HPDE6-E6E7 (cell line): ENCODE data around the gene SYNM.
"Not testable (repeated sequence)": the region's sequence is repeated elsewhere in the genome, so short reads cannot be mapped to it uniquely, and the experiment has no call there.

Source experiments
- DNase-seq: peaks from one replicate; pipeline ENCODE4 v3.0.0; 2011; ENCODE audit warnings: missing footprints; ENCODE audit errors: extremely low spot score

SYNM gene

DNA sequence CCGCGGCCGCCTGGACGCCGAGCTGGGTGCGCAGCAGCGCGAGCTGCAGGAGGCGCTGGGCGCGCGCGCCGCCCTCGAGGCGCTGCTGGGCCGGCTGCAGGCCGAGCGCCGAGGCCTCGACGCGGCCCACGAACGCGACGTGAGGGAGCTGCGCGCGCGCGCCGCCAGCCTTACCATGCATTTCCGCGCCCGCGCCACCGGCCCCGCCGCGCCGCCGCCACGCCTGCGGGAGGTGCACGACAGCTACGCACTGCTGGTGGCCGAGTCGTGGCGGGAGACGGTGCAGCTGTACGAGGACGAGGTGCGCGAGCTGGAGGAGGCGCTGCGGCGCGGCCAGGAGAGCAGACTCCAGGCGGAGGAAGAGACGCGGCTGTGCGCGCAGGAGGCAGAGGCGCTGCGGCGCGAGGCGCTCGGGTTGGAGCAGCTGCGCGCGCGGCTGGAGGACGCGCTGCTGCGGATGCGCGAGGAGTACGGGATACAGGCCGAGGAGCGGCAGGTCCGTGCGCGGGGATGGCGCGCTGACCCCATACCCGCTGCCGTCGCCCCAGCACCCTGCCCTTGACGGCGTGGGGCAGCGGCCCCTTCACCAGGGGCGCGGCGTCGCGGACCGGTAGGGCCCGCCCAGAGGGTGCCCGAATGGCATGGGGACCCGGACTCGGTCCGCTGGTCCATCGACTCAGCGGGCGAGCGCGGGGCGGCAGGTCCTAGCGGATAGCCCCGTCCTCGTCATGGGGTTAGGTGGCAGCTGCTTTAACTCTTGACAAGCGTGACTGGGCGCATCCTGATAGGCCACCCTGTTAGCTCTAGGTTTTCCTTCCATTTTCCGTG, 848 bp downstream of the SYNM start:
- peak; percentile 33 for DNase-seq

DNA sequence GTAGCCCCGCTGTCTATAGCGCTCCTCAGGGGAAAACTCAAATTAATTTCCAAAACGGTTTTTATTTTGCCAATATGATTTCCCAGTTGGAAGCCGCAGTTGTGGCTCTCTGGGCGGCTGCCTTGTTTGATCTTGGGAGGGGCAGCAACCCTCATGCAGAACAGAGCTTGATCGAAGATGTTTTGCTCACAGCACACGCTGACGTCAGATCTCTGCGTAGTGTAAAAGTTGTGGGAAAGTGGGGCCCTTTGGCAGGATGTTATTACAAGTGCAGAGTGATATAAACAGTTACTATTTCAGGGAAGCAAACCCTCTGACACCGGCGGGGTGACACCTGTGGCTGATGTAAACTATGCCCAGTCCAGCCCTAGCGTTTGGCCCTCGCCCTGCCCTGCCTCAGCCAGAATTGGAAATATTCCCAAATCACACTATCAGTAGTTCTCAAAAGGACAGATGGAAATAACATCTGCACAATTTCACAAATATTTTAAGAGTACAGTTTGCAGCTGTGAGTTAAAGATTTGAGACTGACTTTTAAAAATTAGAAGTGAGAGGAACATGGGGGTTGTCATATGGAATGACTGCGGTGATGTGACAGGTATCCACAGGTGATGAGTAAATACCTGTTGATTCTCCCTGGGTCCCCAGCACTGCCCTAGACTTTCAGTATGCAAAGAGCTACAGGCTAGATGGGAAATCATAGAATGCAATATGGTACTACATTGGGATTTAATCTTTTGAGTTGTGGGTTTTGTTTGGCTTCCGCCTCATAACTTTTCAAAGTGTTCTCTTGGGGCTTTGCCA, 1.7 kb downstream of the SYNM start:
- no peak for DNase-seq

DNA sequence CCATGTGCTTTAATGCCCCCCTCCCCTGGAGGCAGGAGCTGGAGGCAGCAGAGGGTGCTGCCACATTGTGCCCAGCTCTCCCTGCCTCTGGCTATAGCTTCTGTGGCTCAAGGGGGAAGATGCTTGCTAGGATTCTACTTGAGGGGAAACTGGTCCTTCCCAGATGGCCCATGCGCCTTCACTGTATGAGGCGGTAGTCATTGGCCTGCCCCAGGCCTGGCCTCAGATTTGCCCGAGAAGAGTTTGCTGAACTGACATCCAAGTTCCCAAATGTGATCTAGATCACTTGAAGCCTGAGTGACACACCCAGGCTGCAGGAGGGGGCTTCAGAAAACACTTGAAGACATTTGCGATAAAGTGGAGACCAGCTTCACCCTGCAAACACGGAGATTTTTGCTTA, 4.1 kb downstream of the SYNM start:
- DNase-seq: no peak

GRCh38 chr15:99109555-99110021, 4.7 kb downstream of the SYNM start:
- no peak for DNase-seq

DNA sequence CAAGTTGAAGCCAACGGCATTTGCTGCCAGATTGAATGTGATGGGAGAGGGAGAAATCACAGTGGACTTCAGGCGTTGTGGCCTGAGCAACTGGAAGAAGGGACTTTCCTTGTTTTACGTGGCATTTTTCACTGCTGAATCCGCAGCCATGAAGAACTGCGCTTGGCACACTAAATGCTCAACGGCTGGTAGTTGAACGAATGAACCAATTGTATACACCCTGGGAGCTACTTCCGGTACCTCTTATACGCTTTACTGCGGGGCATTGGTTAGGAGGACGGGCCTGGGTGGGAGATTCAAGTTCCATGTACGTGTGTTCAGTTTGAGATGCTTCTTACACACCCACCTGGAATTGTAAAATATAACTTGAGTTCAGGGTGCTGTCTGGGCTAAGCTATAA, 5.2 kb downstream of the SYNM start:
- DNase-seq: no peak

DNA sequence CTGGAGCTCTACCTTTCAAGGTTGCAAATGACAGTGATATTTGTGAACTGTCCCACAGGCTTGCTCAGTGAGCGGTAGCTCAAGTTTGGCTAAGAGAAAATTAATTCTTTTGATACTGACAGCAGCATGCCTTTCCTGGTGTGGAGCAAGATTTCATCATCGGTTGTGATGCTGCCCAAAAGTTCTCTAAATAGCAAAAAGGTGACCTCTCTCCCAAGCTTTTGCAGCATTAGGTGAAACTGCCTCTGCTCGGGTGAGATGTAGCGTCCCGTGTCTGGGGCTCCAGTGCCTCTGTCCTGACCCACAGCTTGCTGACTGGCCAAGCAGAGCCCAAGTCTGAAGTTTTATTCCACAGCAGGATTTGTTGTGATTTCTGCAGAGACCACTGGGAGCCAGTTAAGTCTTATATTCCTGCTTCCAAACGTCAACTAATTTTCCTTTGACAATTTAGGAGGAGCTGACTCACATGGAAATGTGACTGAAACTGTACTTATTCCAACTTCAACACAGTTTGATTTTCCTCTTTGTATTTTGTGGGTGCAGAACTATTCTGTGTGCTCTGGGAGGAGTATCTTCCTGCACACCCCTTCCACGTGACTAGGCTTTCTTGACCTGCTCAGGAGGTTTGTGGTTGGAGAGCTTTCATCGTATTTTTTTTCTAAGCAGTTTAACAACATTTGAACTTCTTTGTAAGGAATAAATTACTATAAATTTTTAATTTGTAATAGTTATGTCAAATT, 5.9 kb downstream of the SYNM start:
- no peak for DNase-seq

GRCh38 chr15:99111641-99112040, 6.8 kb downstream of the SYNM start:
- DNase-seq: not testable (repeated sequence)

DNA sequence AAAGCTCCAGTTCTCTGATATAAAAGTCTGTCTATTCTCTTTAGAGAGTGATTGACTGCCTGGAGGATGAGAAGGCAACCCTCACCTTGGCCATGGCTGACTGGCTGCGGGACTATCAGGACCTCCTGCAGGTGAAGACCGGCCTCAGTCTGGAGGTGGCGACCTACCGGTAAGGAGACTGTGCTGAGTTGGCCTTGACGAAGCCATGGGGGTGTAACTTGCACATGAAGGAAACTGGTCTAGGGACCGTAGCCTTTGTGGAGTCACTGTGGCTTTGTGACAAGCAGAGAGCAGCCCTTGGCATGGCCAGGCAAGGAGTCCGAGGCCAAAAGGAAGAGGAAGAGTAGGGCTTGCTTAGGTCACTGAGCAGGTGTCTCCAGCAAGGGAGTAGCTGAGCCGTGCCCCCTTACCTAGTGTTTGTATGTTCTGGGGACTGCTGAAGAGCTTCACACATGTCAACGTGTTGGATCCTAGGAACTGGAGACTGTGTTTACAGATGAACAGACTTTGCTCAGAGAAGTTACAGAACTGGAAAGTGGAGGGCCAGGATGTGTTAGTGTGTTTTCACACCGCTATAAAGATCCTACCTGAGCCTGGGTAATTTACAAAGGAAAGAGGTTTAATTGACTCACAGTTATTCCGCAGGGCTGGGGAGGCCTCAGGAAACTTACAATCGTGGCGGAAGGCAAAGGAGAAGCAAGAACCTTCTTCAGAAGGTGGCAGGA, 8.8 kb downstream of the SYNM start:
- DNase-seq: no peak

DNA sequence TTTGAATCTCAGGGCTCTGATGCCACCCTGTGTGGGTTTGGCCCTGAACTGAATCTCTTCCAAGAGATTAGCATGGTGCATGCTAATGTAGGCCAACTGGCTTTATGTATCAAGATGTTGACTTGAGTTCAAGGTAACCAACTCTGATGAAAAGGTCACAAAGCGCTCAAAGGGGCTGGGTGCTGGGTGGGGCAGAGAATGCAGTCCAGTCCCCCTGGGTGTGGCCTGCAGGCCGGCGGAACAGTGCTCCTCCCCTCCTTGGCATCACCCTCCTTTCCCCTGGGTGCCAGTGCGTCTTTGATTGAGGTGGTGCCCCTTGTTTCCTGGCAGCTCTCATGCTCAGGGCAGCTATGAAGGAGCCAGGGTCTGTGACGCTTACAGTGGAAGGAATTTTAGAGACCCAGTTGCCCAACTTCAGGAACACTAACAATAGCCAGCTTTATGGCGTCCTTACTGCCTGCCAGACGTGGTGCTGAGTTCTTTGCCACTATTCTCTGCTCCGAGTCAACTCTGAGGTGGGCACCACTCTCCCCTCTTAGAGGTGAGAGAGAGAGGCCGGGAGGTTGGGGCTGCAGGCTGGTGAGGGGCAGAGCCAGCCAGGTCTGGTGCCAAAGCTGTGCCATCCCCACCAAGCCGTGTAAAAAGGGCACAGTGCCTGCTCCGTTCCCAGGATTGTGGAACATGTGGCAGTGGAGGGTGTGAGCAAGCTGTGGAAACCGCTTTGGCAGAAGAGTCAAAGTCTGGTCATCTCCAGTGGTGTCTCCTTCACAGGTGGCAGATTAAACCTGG, 9.8 kb downstream of the SYNM start:
- DNase-seq: no peak

DNA sequence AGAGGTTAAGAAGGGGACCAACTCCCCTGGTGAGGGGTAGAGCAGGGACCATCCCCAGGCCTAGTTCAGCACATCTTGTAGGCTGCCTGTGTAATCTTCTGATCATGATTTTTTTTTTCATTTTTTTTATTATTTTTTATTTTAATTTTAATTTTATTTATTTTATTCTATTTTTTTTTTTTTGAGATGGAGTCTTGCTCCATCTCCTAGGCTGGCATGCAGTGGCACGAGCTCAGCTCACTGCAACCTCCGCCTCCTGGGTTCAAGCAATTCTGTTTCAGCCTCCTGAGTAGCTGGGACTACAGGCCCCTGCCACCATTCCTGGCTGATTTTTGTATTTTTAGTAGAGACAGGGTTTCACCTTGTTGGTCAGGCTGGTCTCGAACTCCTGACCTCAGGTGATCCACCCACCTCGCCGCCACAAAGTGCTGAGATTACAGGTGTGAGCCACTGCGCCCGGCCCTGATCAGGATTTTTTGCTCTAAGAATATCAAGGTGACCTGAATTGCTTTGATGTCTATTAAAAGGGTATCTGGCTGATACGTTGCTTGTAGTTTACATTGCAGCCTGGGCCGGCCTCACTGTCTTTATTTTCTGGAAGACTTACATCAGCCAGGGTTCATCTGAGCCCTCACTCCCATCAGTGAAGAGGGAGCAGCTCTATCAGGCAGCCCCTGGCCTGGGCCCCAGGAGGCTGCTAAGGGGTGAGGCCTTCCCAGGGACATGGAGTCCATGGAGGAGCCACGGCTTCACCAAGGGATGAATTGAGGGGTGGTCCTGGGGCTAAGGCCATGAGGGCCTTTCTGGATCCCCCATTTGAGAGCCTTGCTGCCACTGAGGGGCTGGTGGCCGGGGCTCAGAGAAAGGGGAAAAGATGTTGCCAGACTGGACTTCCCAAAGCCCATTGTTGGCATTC, 10.7 kb downstream of the SYNM start:
- DNase-seq: no peak

GRCh38 chr15:99117111-99117510, 12.2 kb downstream of the SYNM start:
- no peak for DNase-seq

DNA sequence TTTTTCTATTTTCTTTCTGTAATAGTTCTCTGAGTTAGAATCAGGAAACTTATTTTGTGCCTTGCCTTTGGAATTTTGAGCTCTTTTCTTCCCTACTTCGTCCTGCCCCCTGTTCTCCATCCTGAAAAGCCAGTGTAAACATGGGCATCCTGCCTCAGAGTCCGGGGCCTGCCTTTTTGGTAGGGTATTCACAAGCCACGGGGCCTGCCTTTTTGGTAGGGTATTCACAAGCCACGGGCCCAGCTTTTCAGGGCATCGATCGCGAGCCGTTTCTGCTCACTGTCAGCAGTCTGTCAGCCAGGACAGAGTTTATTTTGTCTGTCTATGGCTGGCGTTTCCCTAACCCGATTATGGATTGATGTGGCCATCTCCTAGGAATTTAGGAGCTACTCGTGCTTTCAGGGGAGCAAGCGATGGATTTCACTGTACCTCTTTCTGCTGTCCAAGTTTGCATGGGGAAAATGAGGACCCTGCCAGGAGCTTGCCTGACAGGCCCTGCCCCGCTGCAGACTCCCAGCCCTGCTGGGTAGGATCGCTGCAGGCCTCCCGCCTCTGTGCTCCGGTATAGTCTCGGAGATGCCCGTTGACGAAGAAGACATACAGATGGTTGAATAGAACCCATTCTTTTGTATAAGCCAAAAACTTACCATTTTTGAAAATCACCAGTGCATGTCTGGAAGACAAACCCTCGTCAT, 12.8 kb downstream of the SYNM start:
- no peak for DNase-seq

DNA sequence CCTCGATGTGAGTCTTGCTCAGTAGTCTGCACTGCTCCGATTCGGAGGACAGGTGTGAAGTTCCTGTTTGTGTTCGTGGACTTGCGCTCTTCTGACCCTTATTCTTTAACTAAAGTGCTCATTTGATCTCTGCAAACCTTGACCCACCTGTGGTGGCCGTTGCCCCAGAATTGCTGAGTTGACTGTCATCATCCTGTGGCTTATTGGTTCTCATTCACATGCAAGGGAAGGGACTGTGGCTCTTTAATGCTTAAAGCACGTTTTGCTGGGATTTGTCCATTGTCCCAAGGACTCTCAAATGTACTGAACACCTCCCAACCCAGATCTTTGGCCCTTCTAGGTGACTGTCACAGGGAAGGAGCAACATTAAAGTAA, 13.4 kb downstream of the SYNM start:
- DNase-seq: no peak

DNA sequence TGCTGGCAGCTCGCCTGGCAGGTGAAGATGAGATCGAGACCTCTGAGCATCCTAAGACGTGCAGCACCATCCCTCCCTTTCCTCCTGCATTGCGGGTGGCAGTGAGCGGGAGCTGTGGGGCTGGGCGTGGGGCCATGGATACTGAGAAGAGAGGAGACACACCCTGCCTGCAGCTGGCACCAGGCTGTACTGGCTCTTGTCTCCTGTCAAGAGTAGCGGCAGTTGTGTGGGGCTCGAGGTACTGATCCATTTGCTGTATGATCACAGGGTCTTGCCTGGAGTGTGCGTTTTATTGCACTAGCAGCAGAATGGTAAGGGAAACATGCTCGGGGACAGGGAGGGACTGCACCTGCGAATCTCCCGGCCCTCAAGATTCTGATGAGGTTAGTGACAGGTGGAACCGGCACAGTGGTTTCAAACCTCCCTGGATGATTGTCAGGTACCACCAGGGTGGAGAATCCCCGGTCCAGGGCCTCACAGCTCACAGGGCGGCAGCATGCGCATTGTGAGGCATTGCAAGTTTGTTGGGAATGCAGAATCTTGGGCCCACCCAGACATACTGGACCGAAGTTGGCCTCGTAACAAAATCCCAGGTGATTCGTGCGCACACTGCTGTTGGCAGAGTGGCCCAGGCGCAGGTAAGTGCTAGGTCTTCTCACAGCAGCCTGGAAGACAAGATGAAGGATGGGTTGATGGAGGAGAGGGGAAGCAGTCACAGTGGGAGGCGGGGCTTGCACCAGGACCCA, 14.1 kb downstream of the SYNM start:
- DNase-seq: no peak

DNA sequence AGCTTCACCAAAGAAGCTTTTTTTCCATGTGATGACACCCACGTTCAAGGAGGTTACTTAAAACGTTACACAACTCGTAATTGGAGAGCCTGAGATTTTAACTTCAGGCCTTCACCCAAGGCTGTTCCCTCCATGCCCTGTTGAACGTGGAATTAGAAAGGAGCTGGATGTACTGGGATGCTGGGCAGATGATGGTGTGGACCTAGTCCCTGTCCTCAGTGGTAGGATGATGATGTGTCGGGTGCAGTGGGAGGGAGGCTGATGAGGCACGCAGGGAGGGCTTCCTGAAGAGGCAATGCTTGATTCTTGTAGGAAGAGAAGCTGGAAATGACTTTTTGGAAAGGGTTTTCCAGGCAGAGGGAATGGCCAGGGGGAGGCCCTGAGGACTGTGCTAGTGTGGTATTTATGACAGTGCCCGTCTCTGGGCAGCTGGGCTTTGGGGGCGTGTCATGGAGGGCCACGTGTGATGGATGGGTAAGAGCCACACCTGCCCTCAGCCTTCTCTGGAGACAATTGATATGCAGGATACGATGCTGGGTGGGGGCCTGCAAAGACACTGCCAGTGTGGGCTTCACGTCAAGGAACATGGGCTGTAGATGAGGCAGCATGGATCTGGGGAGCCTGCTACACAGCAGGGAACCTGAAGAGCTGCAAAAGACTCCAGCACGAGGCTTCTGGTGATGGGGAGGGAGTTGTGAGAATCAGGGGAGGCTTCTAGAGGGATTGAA, 15.3 kb downstream of the SYNM start:
- DNase-seq: no peak

DNA sequence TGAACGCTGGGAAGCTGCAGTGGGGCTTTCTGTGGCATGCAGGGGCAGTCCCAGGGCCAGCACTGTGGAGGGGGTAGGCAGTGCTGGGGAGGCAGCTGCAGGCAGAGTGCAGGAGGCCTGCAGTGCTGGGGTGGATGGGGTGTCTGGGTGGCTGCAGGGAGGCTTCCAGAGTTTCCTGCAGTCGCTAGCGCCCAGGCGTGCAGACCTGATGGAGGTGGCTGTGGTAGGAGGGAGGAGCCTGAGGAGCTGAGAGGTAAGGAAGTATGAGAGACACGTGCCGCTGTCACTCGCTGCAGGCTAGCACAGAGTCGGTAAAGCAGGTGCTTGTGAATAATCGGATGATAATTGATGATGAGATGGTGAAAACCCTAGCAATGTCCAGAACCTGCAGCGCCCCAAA, 16.3 kb downstream of the SYNM start:
- no peak for DNase-seq

DNA sequence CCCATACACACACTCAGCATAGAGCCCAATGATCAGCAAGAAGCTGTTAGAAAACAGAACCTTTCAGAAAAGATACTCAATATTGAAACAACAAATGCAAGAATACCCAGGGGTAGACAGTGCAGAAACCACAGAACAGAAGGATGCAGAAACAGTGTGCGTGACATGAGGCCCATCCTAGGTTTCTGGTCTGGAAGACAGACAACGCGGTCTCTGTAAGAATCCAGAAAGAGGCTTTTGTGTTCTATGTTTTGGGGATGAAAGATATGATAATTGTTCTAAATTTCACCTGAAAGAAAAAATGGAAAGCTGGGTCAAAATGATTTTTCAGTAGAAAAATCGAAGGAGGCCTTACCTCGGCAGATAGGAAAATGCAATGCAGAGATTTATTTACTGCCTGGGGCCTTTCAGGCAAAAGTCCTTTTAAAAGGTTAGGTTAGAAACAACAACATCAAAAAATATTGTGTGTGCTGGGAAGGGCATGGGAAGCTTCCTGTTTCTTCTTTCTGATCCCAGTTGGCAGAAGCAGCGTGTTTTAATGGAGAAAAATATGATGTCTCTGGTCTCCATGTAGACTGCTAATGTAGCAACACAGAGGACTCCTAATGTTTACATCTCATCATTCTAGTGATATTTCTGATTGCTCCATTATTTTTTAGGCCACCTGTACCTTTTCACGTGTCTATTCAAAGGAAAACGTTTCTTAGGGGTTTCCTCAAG, 17.0 kb downstream of the SYNM start:
- no peak for DNase-seq
